Stimulated activated CD4-positive, alpha-beta T cell treated with anti-CD3 and anti-CD28 coated beads, Interleukin-1b, Interleukin-23, amount 100 ng/mL, for 1 hour (primary cell): ENCODE results near the gene ANGPTL4.

Source experiments
- DNase-seq, 2 donors: peaks; one replicate each; pipeline ENCODE4 v3.0.0-alpha.2; 2020; ENCODE audit warnings: low read depth in 2 of 2

Gene ANGPTL4

DNA sequence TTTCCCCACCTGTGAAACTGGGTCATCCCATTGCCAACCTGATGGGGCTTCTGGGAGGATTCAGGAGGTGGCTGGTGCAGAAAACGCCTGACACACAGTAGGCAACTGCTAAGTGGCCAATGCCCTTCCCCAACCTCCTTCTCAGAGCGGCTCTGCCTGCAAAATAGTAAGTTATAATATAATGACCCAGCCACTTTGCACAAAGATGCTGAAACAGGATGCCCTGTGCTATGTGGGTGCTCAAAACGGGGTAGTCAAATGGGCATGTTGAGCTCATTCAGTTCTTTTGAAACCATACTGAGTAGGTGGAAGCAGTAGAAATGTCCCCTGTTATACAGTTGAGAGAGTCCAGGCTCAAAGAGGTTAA lies 49.7 kb downstream of the ANGPTL4 start:
- DNase-seq, result no peak

DNA sequence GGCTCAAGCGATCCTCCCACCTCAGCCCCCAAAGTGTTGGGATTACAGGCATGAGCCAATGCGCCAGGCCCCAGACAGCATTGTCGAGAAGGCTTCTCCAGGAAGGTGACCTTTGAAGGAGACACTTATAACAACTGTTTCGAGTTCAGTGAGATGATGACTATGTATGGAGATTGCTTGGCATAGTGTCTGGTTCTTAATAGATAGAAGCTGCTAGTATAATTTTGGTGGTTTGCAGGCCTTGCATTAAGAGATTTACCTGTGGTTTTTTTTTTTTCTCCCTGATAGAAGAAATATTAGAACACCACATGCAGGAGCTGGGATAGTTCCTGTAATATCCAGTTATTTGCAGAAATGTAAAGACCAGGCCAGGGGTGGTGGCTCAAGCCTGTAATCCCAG lies 52.8 kb downstream of the ANGPTL4 start:
- no peak for DNase-seq

GRCh38 chr19:8421484-8422461 lies 57.8 kb downstream of the ANGPTL4 start:
- no peak for DNase-seq

DNA sequence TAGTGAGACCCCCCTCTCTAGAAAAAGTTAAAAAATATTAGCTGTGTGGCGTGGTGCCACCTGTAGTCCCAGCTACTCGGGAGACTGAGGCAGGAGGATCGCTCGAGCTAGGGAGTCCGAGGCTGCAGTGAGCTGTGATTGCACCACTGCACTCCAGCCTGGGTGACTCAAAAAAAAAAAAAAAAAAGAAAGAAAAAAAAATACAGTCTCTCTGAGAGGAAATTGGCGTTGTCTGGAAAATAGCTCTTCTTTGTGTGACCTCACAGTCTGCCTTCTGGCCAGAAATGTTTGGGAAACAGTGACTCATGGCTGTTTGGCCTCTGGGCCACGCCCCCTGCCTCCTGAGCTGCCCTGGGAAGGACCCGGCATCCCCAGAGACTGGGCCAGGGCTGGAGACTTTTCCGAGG lies 59.9 kb downstream of the ANGPTL4 start:
- DNase-seq, result no peak
